Spleen (tissue), 11 donors: ENCODE results near the gene PDK2. TPM values are rescaled to one million over a fixed set of nuclear protein-coding genes. Genes with fewer than 3 reads are reported as not detected.
A peak's percentile ranks its signal among the peaks of the same experiment; 100 is the strongest.

ENCODE experiments used
- DNase-seq: peaks from one replicate; pipeline ENCODE4 v3.0.0-alpha.2; 2020
- H3K27ac ChIP-seq, 8 donors: fragments of 200-600 bp; sonication (generic) in 7 of 8; 1 replicate in 4 of 8; 2 replicates in 4 of 8; pipeline versions ENCODE4 v1.5.0 to v1.8.0; 2016 to 2021; ENCODE audit warnings: inconsistent platforms in 4 of 8, mild to moderate bottlenecking in 4 of 8, moderate library complexity in 1 of 8
- H3K27me3 ChIP-seq, 7 donors: fragments of 200-600 bp; sonication (generic) in 6 of 7; replicated peaks in 1 of 7; 1 replicate in 4 of 7; 2 replicates in 3 of 7; pipeline versions ENCODE4 v1.5.0 to v1.8.0; 2016 to 2021; ENCODE audit warnings: inconsistent platforms in 3 of 7, mild to moderate bottlenecking in 1 of 7
- H3K36me3 ChIP-seq, 6 donors: fragments of 200-600 bp; sonication (generic) in 5 of 6; 1 replicate in 4 of 6; 2 replicates in 2 of 6; pipeline versions ENCODE4 v1.5.0 to v1.8.0; 2016 to 2021; ENCODE audit warnings: inconsistent platforms in 2 of 6
- H3K4me1 ChIP-seq, 6 donors: fragments of 200-600 bp; sonication (generic) in 5 of 6; 1 replicate in 3 of 6; 2 replicates in 3 of 6; pipeline versions ENCODE4 v1.5.0 to v1.8.0; 2016 to 2021; ENCODE audit warnings: inconsistent platforms in 3 of 6
- H3K4me3 ChIP-seq, 8 donors: fragments of 200-600 bp; sonication (generic) in 7 of 8; 1 replicate in 4 of 8; 2 replicates in 4 of 8; pipeline versions ENCODE4 v1.5.0 to v1.8.0; 2016 to 2021; ENCODE audit warnings: inconsistent platforms in 4 of 8, mild to moderate bottlenecking in 4 of 8, moderate library complexity in 2 of 8
- H3K9me3 ChIP-seq, 8 donors: fragments of 200-600 bp; sonication (generic) in 7 of 8; 1 replicate in 4 of 8; 2 replicates in 4 of 8; pipeline versions ENCODE4 v1.5.0 to v1.8.0; 2016 to 2021; ENCODE audit warnings: inconsistent platforms in 4 of 8
- POLR2A ChIP-seq, 3 donors: fragments of 450-650 bp; IDR thresholded peaks; one replicate each; pipeline ENCODE4 v1.5.1; 2017; ENCODE audit warnings: antibody characterized with exemption in 3 of 3, mild to moderate bottlenecking in 1 of 3
- POLR2AphosphoS5 ChIP-seq, 3 donors: sonication (generic); formaldehyde crosslinking; IDR thresholded peaks; one replicate each; pipeline ENCODE4 v1.5.1; 2017; ENCODE audit warnings: antibody characterized with exemption in 3 of 3
- WGBS, 5 donors: extraction: QIAGEN DNeasy Blood & Tissue Kit in 3 of 5; methylation state at CpG; one replicate each; pipeline versions ENCODE4 v1.1.5 to v1.1.7; 2013 to 2018; 5-methylcytosine and 5-hydroxymethylcytosine counted together
- intact Hi-C: fragments of 100-400 bp; cut with DNase I; formaldehyde crosslinking; loops from one replicate; pipeline ENCODE4 v1.15.0; 2023; ENCODE audit warnings: low total_unique reads
- polyA plus RNA-seq, 3 donors: library from polyadenylated mRNA; stranded (reverse); fragments of 200-250 nt; gene quantifications; one replicate each; pipeline ENCODE4 v1.2.1, GENCODE V29; 2013
- total RNA-seq, 7 donors: library from RNA; depleted of rRNA in 3 of 7; stranded (reverse); fragments of >200 nt in 3 of 7; fragmentation: NEBNext Ultra II Directional in 4 of 7; extraction: Animal tissue kit (Norgen Biotek cat#: 25700) in 4 of 7; gene quantifications; one replicate each; pipeline versions ENCODE4 v1.1.0 to v1.2.1, GENCODE V29; 2016 to 2021
- TF ChIP-seq, protein P1 (sequence below), 11 experiments: fragments of 200-600 bp in 7 of 11; fragments of 450-650 bp in 4 of 11; sonication (generic) in 4 of 11; IDR thresholded peaks in 8 of 11; conservative IDR thresholded peaks in 3 of 11; 1 replicate in 7 of 11; 2 replicates in 4 of 11; pipeline versions ENCODE4 v1.4.0 to v1.8.0; 2016 to 2021; ENCODE audit warnings: antibody characterized with exemption in 11 of 11, inconsistent platforms in 4 of 11, mild to moderate bottlenecking in 1 of 11
- donor health status: healthy with polysubstance abuse.
- donor health status: DM: no; HTN: no; CAD: no; lungs with moderate emphysema.
- donor health status: DM: no; HTN: no; CAD: no.
- donor health status: Bipolar disorder and iron deficiency.
- donor health status: healthy.
- donor health status: DM: no; HTN: no; CAD: no.
- donor health status: DM: yes; HTN: yes; CAD: no.

PDK2 gene
- total and polyA plus RNA-seq, 10 donors: 8.7 to 41.5 (median 24.3) TPM

DNA sequence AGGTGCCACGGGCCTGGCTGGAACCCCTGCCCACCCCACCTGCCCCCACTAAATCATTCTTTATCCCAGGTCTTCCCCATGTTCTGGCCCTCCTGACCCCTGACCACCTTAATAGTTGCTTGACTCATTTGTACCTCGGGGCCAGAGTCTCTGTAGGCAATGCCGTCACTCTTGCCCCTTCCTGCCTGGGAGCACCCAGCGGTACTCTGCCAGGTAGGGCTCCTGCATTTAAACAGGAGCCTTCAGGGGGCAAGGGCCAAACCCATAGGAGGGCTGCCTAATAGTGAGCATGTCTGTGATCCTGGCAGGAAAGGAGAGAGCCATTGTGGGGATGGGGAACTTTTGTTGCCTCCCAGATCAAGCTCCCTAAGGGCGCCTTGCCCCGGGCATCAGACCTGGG is 48.1 kb upstream of the PDK2 start:
- Histone ChIP-seq H3K4me1 (peaks cover 12 to 73% (median 35%) of the 10 kb centered on the region in 6 donors), H3K27me3 (peaks cover 0 to 8% (median 0%) of the 10 kb centered on the region in 7 donors), H3K36me3 (no peaks in the 10 kb centered on the region), H3K4me3 (no peak overlapping the region), H3K9me3 (no peaks in the 10 kb centered on the region), H3K27ac (peak overlapping the region in 2 of 8 donors; percentile 15 to 28)
- no peak for DNase-seq
- no peak for TF ChIP-seq POLR2AphosphoS5 (IDR thresholded peaks at IDR 0.05)
- TF ChIP-seq, protein P1, sequence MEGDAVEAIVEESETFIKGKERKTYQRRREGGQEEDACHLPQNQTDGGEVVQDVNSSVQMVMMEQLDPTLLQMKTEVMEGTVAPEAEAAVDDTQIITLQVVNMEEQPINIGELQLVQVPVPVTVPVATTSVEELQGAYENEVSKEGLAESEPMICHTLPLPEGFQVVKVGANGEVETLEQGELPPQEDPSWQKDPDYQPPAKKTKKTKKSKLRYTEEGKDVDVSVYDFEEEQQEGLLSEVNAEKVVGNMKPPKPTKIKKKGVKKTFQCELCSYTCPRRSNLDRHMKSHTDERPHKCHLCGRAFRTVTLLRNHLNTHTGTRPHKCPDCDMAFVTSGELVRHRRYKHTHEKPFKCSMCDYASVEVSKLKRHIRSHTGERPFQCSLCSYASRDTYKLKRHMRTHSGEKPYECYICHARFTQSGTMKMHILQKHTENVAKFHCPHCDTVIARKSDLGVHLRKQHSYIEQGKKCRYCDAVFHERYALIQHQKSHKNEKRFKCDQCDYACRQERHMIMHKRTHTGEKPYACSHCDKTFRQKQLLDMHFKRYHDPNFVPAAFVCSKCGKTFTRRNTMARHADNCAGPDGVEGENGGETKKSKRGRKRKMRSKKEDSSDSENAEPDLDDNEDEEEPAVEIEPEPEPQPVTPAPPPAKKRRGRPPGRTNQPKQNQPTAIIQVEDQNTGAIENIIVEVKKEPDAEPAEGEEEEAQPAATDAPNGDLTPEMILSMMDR (IDR thresholded peaks at IDR 0.05 in 8 of 11, conservative IDR thresholded peaks at IDR 0.05 in 3 of 11): no peak
- TF ChIP-seq POLR2A (IDR thresholded peaks at IDR 0.05): no peak
- 84 to 93% (median 89%) methylated on average over 6 of the region's 6 CpGs for WGBS, 5 donors
- intact Hi-C loops: no loop called here

DNA sequence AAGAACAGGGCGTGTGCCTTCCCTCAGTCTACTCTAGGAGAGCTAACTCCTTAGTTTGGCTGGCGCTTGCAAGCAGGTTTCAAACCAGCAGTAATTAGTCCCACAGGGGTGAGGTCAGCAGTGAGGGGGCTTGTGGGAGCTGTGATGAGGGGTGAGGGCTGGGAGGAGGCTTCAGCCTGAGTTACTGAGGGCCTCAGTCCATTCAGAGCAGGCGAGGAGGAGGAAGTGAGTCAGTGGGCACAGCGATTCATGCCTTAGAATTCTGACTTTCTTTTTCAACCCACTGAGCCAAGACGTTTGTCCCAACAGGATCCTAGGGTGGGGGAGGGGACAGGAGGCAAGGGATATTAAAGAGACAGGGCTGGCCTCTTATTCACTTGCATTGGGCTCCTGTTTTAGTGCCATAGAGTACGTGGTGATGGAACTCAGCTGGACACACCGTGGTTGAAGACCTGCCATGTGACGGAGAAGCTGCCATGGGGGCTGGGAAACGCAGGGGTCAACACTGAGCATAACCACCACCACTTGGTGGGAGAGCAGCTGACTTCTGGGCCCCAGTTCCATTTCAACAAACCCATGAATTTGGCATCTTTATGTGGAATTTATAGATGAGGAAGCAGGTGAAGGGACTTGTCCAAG is 47.5 kb upstream of the PDK2 start:
- H3K27me3 ChIP-seq: peaks cover 0 to 8% (median 0%) of the 10 kb centered on the region in 7 donors
- peaks cover 12 to 78% (median 36%) of the 10 kb centered on the region in 6 donors for H3K4me1 ChIP-seq
- no peaks in the 10 kb centered on the region for H3K9me3 ChIP-seq
- no peaks in the 10 kb centered on the region for H3K36me3 ChIP-seq
- WGBS, 5 donors: 48 to 64% (median 57%) methylated on average over 6 to 9 of the region's 9 CpGs
- no peak overlapping the region for H3K4me3 ChIP-seq
- intact Hi-C loops: no loop called here
- no peak for TF ChIP-seq POLR2AphosphoS5 (IDR thresholded peaks at IDR 0.05)
- no peak for TF ChIP-seq POLR2A (IDR thresholded peaks at IDR 0.05)
- TF ChIP-seq, protein P1 (IDR thresholded peaks at IDR 0.05 in 8 of 11, conservative IDR thresholded peaks at IDR 0.05 in 3 of 11): no peak
- DNase-seq: no peak
- H3K27ac ChIP-seq: peak overlapping the region in 2 of 8 donors; percentile 15 to 28

DNA sequence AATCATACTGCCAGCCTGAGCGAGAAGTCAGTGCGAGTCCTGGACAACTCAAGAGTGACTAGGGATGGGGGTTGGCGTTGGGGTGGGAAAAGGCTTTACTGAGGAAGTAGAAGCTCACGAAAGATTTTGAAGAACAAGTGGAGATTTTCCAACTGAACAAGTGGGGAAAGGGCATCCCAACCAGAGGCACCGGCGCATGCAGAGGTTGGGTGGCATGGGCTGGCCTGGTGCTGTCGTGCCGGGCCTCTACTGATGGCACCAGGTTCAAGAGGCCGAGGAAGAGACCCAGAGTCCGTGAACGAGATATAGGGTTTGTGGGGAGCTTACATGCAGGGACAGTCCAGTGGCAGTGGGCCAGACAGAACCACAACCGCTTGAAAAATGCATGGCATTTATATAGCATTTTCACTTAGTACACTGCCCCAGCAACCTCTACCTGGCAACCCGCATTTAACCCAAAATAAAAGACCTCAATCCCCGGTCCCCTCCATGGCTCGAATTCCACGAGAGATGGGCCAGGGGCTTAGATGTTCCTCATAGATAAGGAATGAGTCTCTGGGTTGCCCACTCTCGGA is 46.9 kb upstream of the PDK2 start:
- no peaks in the 10 kb centered on the region for H3K36me3 ChIP-seq
- intact Hi-C loops: no loop called here
- H3K27me3 ChIP-seq: peaks cover 0 to 8% (median 0%) of the 10 kb centered on the region in 7 donors
- peaks cover 11 to 79% (median 39%) of the 10 kb centered on the region in 6 donors for H3K4me1 ChIP-seq
- DNase-seq: no peak
- TF ChIP-seq, protein P1 (IDR thresholded peaks at IDR 0.05 in 8 of 11, conservative IDR thresholded peaks at IDR 0.05 in 3 of 11): no peak
- no peak for TF ChIP-seq POLR2AphosphoS5 (IDR thresholded peaks at IDR 0.05)
- no peak for TF ChIP-seq POLR2A (IDR thresholded peaks at IDR 0.05)
- WGBS, 5 donors: 84 to 91% (median 90%) methylated on average over 17 of the region's 17 CpGs
- no peaks in the 10 kb centered on the region for H3K9me3 ChIP-seq
- H3K4me3 ChIP-seq: no peak overlapping the region
- no peak overlapping the region for H3K27ac ChIP-seq

DNA sequence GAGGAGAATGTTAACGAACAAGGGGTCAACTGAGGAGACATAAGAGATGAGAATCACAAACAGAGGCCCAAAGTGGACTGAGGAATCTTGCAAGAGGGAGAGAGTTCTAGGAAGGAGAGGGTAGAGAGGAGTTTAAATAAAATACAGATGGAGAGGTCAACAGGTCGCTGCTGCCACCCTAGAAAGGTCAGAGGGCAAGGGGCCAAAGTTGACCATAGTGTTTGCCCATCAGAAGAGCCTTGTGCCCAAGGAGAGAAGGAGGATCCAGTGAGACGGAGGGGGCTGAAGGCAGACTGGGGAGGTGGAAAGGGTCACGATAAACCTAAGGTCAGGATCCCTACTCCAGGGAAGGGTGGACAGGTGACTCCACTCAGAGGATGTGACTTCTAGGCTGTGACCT is 46.2 kb upstream of the PDK2 start:
- H3K4me1 ChIP-seq: peaks cover 8 to 79% (median 37%) of the 10 kb centered on the region in 6 donors
- no peak overlapping the region for H3K27ac ChIP-seq
- intact Hi-C loops: no loop called here
- H3K9me3 ChIP-seq: no peaks in the 10 kb centered on the region
- H3K4me3 ChIP-seq: no peak overlapping the region
- peaks cover 0 to 6% (median 0%) of the 10 kb centered on the region in 7 donors for H3K27me3 ChIP-seq
- no peaks in the 10 kb centered on the region for H3K36me3 ChIP-seq
- DNase-seq: no peak
- 75 to 91% (median 80%) methylated on average over 4 of the region's 4 CpGs for WGBS, 5 donors
- TF ChIP-seq, protein P1 (IDR thresholded peaks at IDR 0.05 in 8 of 11, conservative IDR thresholded peaks at IDR 0.05 in 3 of 11): no peak
- TF ChIP-seq POLR2AphosphoS5 (IDR thresholded peaks at IDR 0.05) (no peak), POLR2A (IDR thresholded peaks at IDR 0.05) (no peak)
